Loucy (cell line): ENCODE results near the gene GTF2A2.

Source experiments
- EZH2phosphoT487 ChIP-seq: fragments of 200-600 bp; IDR thresholded peaks from 2 replicates; pipeline ENCODE4 v1.6.1; 2018; ENCODE audit warnings: antibody characterized with exemption, mild to moderate bottlenecking, moderate library complexity, borderline replicate concordance
- TF ChIP-seq, protein P1 (sequence below): fragments of 200-600 bp; sonication (generic); conservative IDR thresholded peaks from 2 replicates; pipeline ENCODE4 v1.5.1; 2014; ENCODE audit warnings: mild to moderate bottlenecking, antibody characterized with exemption, low read length

DNA sequence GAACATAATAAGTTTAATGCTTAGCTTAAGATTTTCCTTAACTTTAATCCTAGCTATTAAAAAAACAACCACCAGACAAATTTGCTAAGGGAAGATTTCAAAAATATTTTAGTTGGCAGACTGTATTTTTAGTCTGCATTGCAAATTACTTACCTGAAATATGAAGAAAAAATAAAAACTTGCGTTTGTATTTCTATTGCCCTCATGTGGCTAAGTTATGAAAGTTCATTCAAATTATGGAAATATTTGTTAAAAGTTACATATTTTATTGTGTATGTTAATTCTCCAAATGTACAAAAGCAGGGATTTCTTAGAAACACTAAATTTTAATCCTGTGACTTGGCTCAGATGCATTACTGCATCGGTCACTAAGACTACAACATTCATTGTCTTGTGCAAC lies 15.0 kb downstream of the GTF2A2 start:
- TF ChIP-seq, protein P1, sequence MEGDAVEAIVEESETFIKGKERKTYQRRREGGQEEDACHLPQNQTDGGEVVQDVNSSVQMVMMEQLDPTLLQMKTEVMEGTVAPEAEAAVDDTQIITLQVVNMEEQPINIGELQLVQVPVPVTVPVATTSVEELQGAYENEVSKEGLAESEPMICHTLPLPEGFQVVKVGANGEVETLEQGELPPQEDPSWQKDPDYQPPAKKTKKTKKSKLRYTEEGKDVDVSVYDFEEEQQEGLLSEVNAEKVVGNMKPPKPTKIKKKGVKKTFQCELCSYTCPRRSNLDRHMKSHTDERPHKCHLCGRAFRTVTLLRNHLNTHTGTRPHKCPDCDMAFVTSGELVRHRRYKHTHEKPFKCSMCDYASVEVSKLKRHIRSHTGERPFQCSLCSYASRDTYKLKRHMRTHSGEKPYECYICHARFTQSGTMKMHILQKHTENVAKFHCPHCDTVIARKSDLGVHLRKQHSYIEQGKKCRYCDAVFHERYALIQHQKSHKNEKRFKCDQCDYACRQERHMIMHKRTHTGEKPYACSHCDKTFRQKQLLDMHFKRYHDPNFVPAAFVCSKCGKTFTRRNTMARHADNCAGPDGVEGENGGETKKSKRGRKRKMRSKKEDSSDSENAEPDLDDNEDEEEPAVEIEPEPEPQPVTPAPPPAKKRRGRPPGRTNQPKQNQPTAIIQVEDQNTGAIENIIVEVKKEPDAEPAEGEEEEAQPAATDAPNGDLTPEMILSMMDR: peak; percentile 47
- TF ChIP-seq EZH2phosphoT487: no peak
